IMR-90 (cell line): ENCODE data around the gene FOXD4L3. TPM values are rescaled to one million over a fixed set of nuclear protein-coding genes. Genes with fewer than 3 reads are reported as not detected.
"Not testable (repeated sequence)": the region's sequence is repeated elsewhere in the genome, so short reads cannot be mapped to it uniquely, and the experiment has no call there.

Experiments
- ATAC-seq: fragments of 200-7000 bp; cut with Tn5 transposase; 2 replicates; pipeline ENCODE4 v1.9.1; 2020; ENCODE audit warnings: low read depth, mild to moderate bottlenecking, moderate library complexity
- BruUV-seq: library from RNA; stranded (reverse); fragments of 400-500 nt; replicated peaks from 2 replicates; lab custom pipeline; 2021; lab: Mats Ljungman, UMichigan
- CTCF ChIA-PET: fragments of 300-600 bp; formaldehyde crosslinking; extraction: SDS; loops from one replicate; lab custom pipeline; 2021; ENCODE audit warnings: antibody characterized with exemption; lab: Yijun Ruan, JAX
- POLR2A ChIA-PET: fragments of 300-600 bp; sonication (Branson Sonifier 250); formaldehyde crosslinking; loops from one replicate; lab custom pipeline; 2022; ENCODE audit warnings: antibody characterized with exemption; ENCODE audit not compliant: unreplicated experiment; lab: Charles Lee
- DNase-seq: peaks from one replicate; pipeline ENCODE4 v3.0.0; 2013
- H2AFZ ChIP-seq: replicated peaks from 2 replicates; pipeline ENCODE3; 2013; ENCODE audit warnings: low read length, mild to moderate bottlenecking; ENCODE audit not compliant: poor library complexity
- H2AK5ac ChIP-seq: 2 replicates; pipeline ENCODE4 v1.6.1; 2013; ENCODE audit warnings: low read depth, low read length, inconsistent platforms
- H2AK9ac ChIP-seq: replicated peaks from 2 replicates; pipeline ENCODE3; 2013; ENCODE audit warnings: mild to moderate bottlenecking, low read depth, low read length, moderate library complexity; ENCODE audit not compliant: poor library complexity
- H2BK120ac ChIP-seq: 2 replicates; pipeline ENCODE4 v1.6.1; 2013; ENCODE audit warnings: low read depth, low read length, inconsistent platforms
- H2BK15ac ChIP-seq: 3 replicates; pipeline ENCODE4 v1.6.1; 2013; ENCODE audit warnings: low read depth, low read length, inconsistent platforms
- H2BK20ac ChIP-seq: 2 replicates; pipeline ENCODE4 v1.6.1; 2013; ENCODE audit warnings: low read depth, mild to moderate bottlenecking, inconsistent platforms, low read length, moderate library complexity
- H2BK5ac ChIP-seq: 2 replicates; pipeline ENCODE4 v1.6.1; 2013; ENCODE audit warnings: mild to moderate bottlenecking, low read depth, low read length, inconsistent platforms; ENCODE audit not compliant: poor library complexity, severe bottlenecking
- H3K14ac ChIP-seq: replicated peaks from 2 replicates; pipeline ENCODE4 v1.6.1; 2013; ENCODE audit warnings: low read depth, low read length, inconsistent platforms
- H3K18ac ChIP-seq: 2 replicates; pipeline ENCODE4 v1.6.1; 2013; ENCODE audit warnings: low read depth, low read length, control low read depth
- H3K23ac ChIP-seq: 2 replicates; pipeline ENCODE4 v1.6.1; 2013; ENCODE audit warnings: low read depth, low read length, inconsistent platforms
- H3K27ac ChIP-seq: 2 replicates; pipeline ENCODE4 v1.5.1; 2013; ENCODE audit warnings: mild to moderate bottlenecking, control low read depth, low read length; ENCODE audit not compliant: insufficient read depth
- H3K27me3 ChIP-seq: 2 replicates; pipeline ENCODE4 v1.6.1; 2013; ENCODE audit warnings: low read length; ENCODE audit not compliant: control insufficient read depth, insufficient read depth
- H3K36me3 ChIP-seq: 2 replicates; pipeline ENCODE4 v1.6.1; 2013; ENCODE audit warnings: low read length, mixed read lengths; ENCODE audit not compliant: control insufficient read depth, insufficient read depth
- H3K4ac ChIP-seq: 2 replicates; pipeline ENCODE4 v1.6.1; 2013; ENCODE audit warnings: low read depth, low read length, inconsistent platforms
- H3K4me1 ChIP-seq: 2 replicates; pipeline ENCODE4 v1.6.1; 2013; ENCODE audit warnings: low read length, mixed read lengths; ENCODE audit not compliant: control insufficient read depth, insufficient read depth
- H3K4me2 ChIP-seq: 2 replicates; pipeline ENCODE4 v1.6.1; 2013; ENCODE audit warnings: low read depth, mild to moderate bottlenecking, control low read depth, low read length, moderate library complexity
- H3K4me3 ChIP-seq: 2 replicates; pipeline ENCODE4 v1.5.1; 2013; ENCODE audit warnings: low read depth, mild to moderate bottlenecking, control low read depth, low read length, moderate library complexity; ENCODE audit not compliant: insufficient read depth
- H3K56ac ChIP-seq: 2 replicates; pipeline ENCODE4 v1.6.1; 2013; ENCODE audit warnings: low read length, inconsistent platforms; ENCODE audit not compliant: insufficient read depth; ENCODE audit errors: extremely low read depth
- H3K79me1 ChIP-seq, 2 experiments: 2 replicates each; pipeline ENCODE4 v1.6.1; 2013; ENCODE audit warnings: low read length in 2 of 2, inconsistent platforms in 1 of 2, low read depth in 1 of 2
- H3K9ac ChIP-seq: 2 replicates; pipeline ENCODE4 v1.6.1; 2013; ENCODE audit warnings: low read depth, low read length, control low read depth
- H3K9me1 ChIP-seq: 2 replicates; pipeline ENCODE4 v1.6.1; 2013; ENCODE audit warnings: low read length, inconsistent platforms; ENCODE audit not compliant: insufficient read depth
- H3K9me3 ChIP-seq: 2 replicates; pipeline ENCODE4 v1.6.1; 2013; ENCODE audit warnings: low read length; ENCODE audit not compliant: control insufficient read depth, insufficient read depth
- H4K20me1 ChIP-seq: 2 replicates; pipeline ENCODE4 v1.6.1; 2013; ENCODE audit warnings: low read length, inconsistent platforms; ENCODE audit not compliant: insufficient read depth
- H4K5ac ChIP-seq: 2 replicates; pipeline ENCODE4 v1.6.1; 2013; ENCODE audit warnings: mild to moderate bottlenecking, low read depth, low read length, control low read depth
- H4K8ac ChIP-seq, 2 experiments: 2 replicates each; pipeline ENCODE4 v1.6.1; 2013; ENCODE audit warnings: low read depth in 2 of 2, low read length in 2 of 2, control low read depth in 1 of 2, inconsistent platforms in 1 of 2
- H4K91ac ChIP-seq: 2 replicates; pipeline ENCODE4 v1.6.1; 2013; ENCODE audit warnings: low read depth, low read length, inconsistent platforms; ENCODE audit not compliant: insufficient read depth
- WGBS, 2 experiments: methylation state at CpG; one replicate each; pipeline versions ENCODE4 v1.1.5 to v1.1.7; 2013; ENCODE audit warnings: missing lambda C conversion rate in 2 of 2; ENCODE audit not compliant: insufficient read length in 1 of 2; ENCODE audit errors: extremely low coverage in 2 of 2; 5-methylcytosine and 5-hydroxymethylcytosine counted together
- dilution Hi-C: fragments of 300-500 bp; cut with HindIII; formaldehyde crosslinking; loops from one replicate; pipeline ENCODE4 v1.14.3; 2018; ENCODE audit warnings: low sequenced_read_pairs; ENCODE audit not compliant: unreplicated experiment
- in situ Hi-C: fragments of 300-500 bp; cut with MboI; formaldehyde crosslinking; loops from 3 replicates; pipeline ENCODE4 v1.14.3; 2019; ENCODE audit warnings: low sequenced_read_pairs, inconsistent platforms, mixed read lengths
- intact Hi-C: fragments of 100-400 bp; cut with micrococcal nuclease; formaldehyde crosslinking; loops from 2 replicates; pipeline ENCODE4 v1.10.0; 2022
- polyA plus RNA-seq, 3 experiments: library from polyadenylated mRNA; depleted of rRNA; stranded (reverse); fragments of >200 nt; gene quantifications; 2 replicates each; pipeline ENCODE4 v1.2.3, GENCODE V29; 2012; ENCODE audit warnings: low replicate concordance in 1 of 3
- total RNA-seq: library from RNA; depleted of rRNA; stranded (reverse); fragments of >200 nt; gene quantifications from 2 replicates; pipeline ENCODE4 v1.2.3, GENCODE V29; 2012

The FOXD4L3 gene
- total and polyA plus RNA-seq, 2 of the 4 experiments (the other 2 are of a cell fraction), result not detected

- H4K91ac ChIP-seq, H4K5ac ChIP-seq, H2BK120ac ChIP-seq, H2BK15ac ChIP-seq, ATAC-seq, DNase-seq, H2AK5ac ChIP-seq, H3K14ac ChIP-seq, BruUV-seq, H2BK5ac ChIP-seq, H3K4me1 ChIP-seq, intact Hi-C loops, H2AFZ ChIP-seq, H3K4ac ChIP-seq, CTCF ChIA-PET, H4K8ac ChIP-seq, H2AK9ac ChIP-seq, H3K18ac ChIP-seq, H3K4me3 ChIP-seq, H3K23ac ChIP-seq, H3K56ac ChIP-seq, H4K20me1 ChIP-seq, H3K27me3 ChIP-seq, H3K9me3 ChIP-seq, H2BK20ac ChIP-seq, dilution Hi-C loops, H3K9ac ChIP-seq, H3K9me1 ChIP-seq, H3K36me3 ChIP-seq, in situ Hi-C loops, H3K27ac ChIP-seq, POLR2A ChIA-PET, H3K4me2 ChIP-seq, H3K79me1 ChIP-seq: not testable (repeated sequence)
- WGBS, 2 experiments, result no CpG with 5 or more reads among the region's 4 CpGs
Observed at GRCh38 chr9:68304777-68305176, 2.1 kb downstream of the FOXD4L3 start.

- H3K79me1 ChIP-seq, ATAC-seq, H4K91ac ChIP-seq, H3K23ac ChIP-seq, CTCF ChIA-PET, H2BK15ac ChIP-seq, H2BK20ac ChIP-seq, H3K4me2 ChIP-seq, H4K20me1 ChIP-seq, H3K4me1 ChIP-seq, H2AK5ac ChIP-seq, DNase-seq, H2BK120ac ChIP-seq, H3K9ac ChIP-seq, H3K14ac ChIP-seq, H3K27me3 ChIP-seq, H3K4ac ChIP-seq, H2AFZ ChIP-seq, H3K9me1 ChIP-seq, BruUV-seq, H3K18ac ChIP-seq, in situ Hi-C loops, H2AK9ac ChIP-seq, intact Hi-C loops, H2BK5ac ChIP-seq, POLR2A ChIA-PET, H4K8ac ChIP-seq, H3K36me3 ChIP-seq, H3K4me3 ChIP-seq, H3K56ac ChIP-seq, dilution Hi-C loops, H4K5ac ChIP-seq, H3K27ac ChIP-seq, H3K9me3 ChIP-seq: not testable (repeated sequence)
- no CpG with 5 or more reads among the region's 21 CpGs for WGBS, 2 experiments
Observed at GRCh38 chr9:68305680-68306285, 3.1 kb downstream of the FOXD4L3 start.
